Endothelial cell of umbilical vein (primary cell): ENCODE data around the gene CEP72.

Experiments
- CTCF ChIP-seq, 2 donors: IDR thresholded peaks; 1 replicate in 1 of 2; 2 replicates in 1 of 2; pipeline ENCODE4 v1.5.1; 2011; ENCODE audit warnings: low read length in 2 of 2, mild to moderate bottlenecking in 2 of 2, moderate library complexity in 2 of 2, control low read depth in 1 of 2, inconsistent platforms in 1 of 2, low read depth in 1 of 2; ENCODE audit not compliant: insufficient read depth in 1 of 2; ENCODE audit errors: extremely low read depth in 1 of 2
- EZH2 ChIP-seq: IDR thresholded peaks from 2 replicates; pipeline ENCODE4 v1.6.1; 2012; ENCODE audit warnings: borderline replicate concordance, low read depth, mild to moderate bottlenecking, moderate library complexity, low read length, inconsistent platforms; ENCODE audit not compliant: severe bottlenecking
- GATA2 ChIP-seq: IDR thresholded peaks from 2 replicates; pipeline ENCODE4 v1.7.0; 2011; ENCODE audit warnings: low read depth, mild to moderate bottlenecking, moderate library complexity, mixed read lengths, low read length; ENCODE audit not compliant: insufficient read length, insufficient read depth
- MAX ChIP-seq: IDR thresholded peaks from 2 replicates; pipeline ENCODE4 v1.6.1; 2011; ENCODE audit not compliant: insufficient read depth, insufficient read length
- POLR2A ChIP-seq: IDR thresholded peaks from 2 replicates; pipeline ENCODE4 v1.6.1; 2012; ENCODE audit warnings: low read depth, mild to moderate bottlenecking, control low read depth, low read length
- POLR2AphosphoS5 ChIP-seq: IDR thresholded peaks from 2 replicates; pipeline ENCODE4 v1.6.1; 2012; ENCODE audit warnings: low read depth, mild to moderate bottlenecking, control low read depth, low read length, moderate library complexity; ENCODE audit not compliant: insufficient read depth

GRCh38 chr5:684751-685216 is 72.6 kb downstream of the CEP72 start:
- no peak for TF ChIP-seq POLR2A
- no peak for TF ChIP-seq CTCF (IDR thresholded peaks at IDR 0.05; ENCODE audit: extremely low read depth in 1 of 2, insufficient read depth in 1 of 2, low read depth in 1 of 2, low read length in 2 of 2)
- TF ChIP-seq EZH2: no peak
- no peak for TF ChIP-seq GATA2
- no peak for TF ChIP-seq MAX
- no peak for TF ChIP-seq POLR2AphosphoS5
